HEK293 (cell line): ENCODE measurements around the gene BCL2L11.

Experiments
- BCL11A ChIP-seq: fragments of 450-650 bp; formaldehyde crosslinking; IDR thresholded peaks from 2 replicates; pipeline ENCODE4 v1.5.1; 2016; ENCODE audit warnings: low read depth, missing biosample characterization, missing genetic modification characterization
- FEZF1 ChIP-seq: fragments of 450-650 bp; formaldehyde crosslinking; IDR thresholded peaks from 2 replicates; pipeline ENCODE4 v1.5.1; 2016; ENCODE audit warnings: missing biosample characterization, missing genetic modification characterization
- GLI2 ChIP-seq: fragments of 450-650 bp; formaldehyde crosslinking; IDR thresholded peaks from 2 replicates; pipeline ENCODE4; 2017; ENCODE audit warnings: missing biosample characterization, missing genetic modification characterization, low read depth, borderline replicate concordance
- GLIS2 ChIP-seq: fragments of 450-650 bp; formaldehyde crosslinking; IDR thresholded peaks from 2 replicates; pipeline ENCODE4 v1.5.1; 2016; ENCODE audit warnings: missing biosample characterization, missing genetic modification characterization
- KLF8 ChIP-seq: fragments of 450-650 bp; formaldehyde crosslinking; IDR thresholded peaks from 2 replicates; pipeline ENCODE4 v1.5.1; 2016; ENCODE audit warnings: missing biosample characterization, missing genetic modification characterization
- PRDM1 ChIP-seq: fragments of 450-650 bp; formaldehyde crosslinking; IDR thresholded peaks from 2 replicates; pipeline ENCODE4; 2016; ENCODE audit warnings: missing biosample characterization, missing genetic modification characterization
- SCRT1 ChIP-seq: fragments of 450-650 bp; formaldehyde crosslinking; IDR thresholded peaks from 2 replicates; pipeline ENCODE4 v1.5.1; 2016; ENCODE audit warnings: missing biosample characterization, missing genetic modification characterization, borderline replicate concordance
- YY1 ChIP-seq: fragments of 450-650 bp; formaldehyde crosslinking; IDR thresholded peaks from 2 replicates; pipeline ENCODE4 v1.5.1; 2018; ENCODE audit warnings: missing biosample characterization, missing genetic modification characterization
- ZBTB17 ChIP-seq: fragments of 450-650 bp; formaldehyde crosslinking; IDR thresholded peaks from 2 replicates; pipeline ENCODE4 v1.5.1; 2016; ENCODE audit warnings: missing biosample characterization, missing genetic modification characterization
- ZFHX2 ChIP-seq: fragments of 450-650 bp; formaldehyde crosslinking; conservative IDR thresholded peaks from 2 replicates; pipeline ENCODE4 v1.5.1; 2016; ENCODE audit warnings: missing biosample characterization, missing genetic modification characterization
- ZNF112 ChIP-seq: fragments of 450-650 bp; formaldehyde crosslinking; IDR thresholded peaks from 2 replicates; pipeline ENCODE4 v1.5.0; 2017; ENCODE audit warnings: missing biosample characterization, missing genetic modification characterization
- ZNF114 ChIP-seq: fragments of 450-650 bp; formaldehyde crosslinking; IDR thresholded peaks from 2 replicates; pipeline ENCODE4 v1.5.0; 2017; ENCODE audit warnings: missing biosample characterization, missing genetic modification characterization
- ZNF2 ChIP-seq: fragments of 450-650 bp; formaldehyde crosslinking; IDR thresholded peaks from 2 replicates; pipeline ENCODE4 v1.5.1; 2016; ENCODE audit warnings: missing biosample characterization, missing genetic modification characterization
- ZNF274 ChIP-seq, 2 experiments: fragments of 200-500 bp in 1 of 2; fragments of 450-650 bp in 1 of 2; sonication (Bioruptor generic) in 1 of 2; formaldehyde crosslinking in 1 of 2; IDR thresholded peaks; 2 replicates each; pipeline versions ENCODE4 v1.5.1 to v1.6.1; 2014 to 2016; ENCODE audit warnings: borderline replicate concordance in 1 of 2, inconsistent platforms in 1 of 2, low read length in 1 of 2, missing biosample characterization in 1 of 2, missing genetic modification characterization in 1 of 2
- ZNF324 ChIP-seq: fragments of 450-650 bp; formaldehyde crosslinking; IDR thresholded peaks from 2 replicates; pipeline ENCODE4 v1.5.1; 2016; ENCODE audit warnings: missing biosample characterization, missing genetic modification characterization
- ZNF341 ChIP-seq: fragments of 450-650 bp; formaldehyde crosslinking; IDR thresholded peaks from 2 replicates; pipeline ENCODE4; 2016; ENCODE audit warnings: low read depth, missing biosample characterization, missing genetic modification characterization
- ZNF394 ChIP-seq: fragments of 450-650 bp; formaldehyde crosslinking; IDR thresholded peaks from 2 replicates; pipeline ENCODE4 v1.5.1; 2016; ENCODE audit warnings: missing biosample characterization, missing genetic modification characterization, mild to moderate bottlenecking, moderate library complexity, borderline replicate concordance
- ZNF585B ChIP-seq: fragments of 450-650 bp; formaldehyde crosslinking; IDR thresholded peaks from 2 replicates; pipeline ENCODE4 v1.5.1; 2016; ENCODE audit warnings: missing biosample characterization, missing genetic modification characterization
- ZNF623 ChIP-seq: fragments of 450-650 bp; formaldehyde crosslinking; IDR thresholded peaks from 2 replicates; pipeline ENCODE4 v1.5.1; 2016; ENCODE audit warnings: missing biosample characterization, missing genetic modification characterization
- ZNF624 ChIP-seq: fragments of 450-650 bp; formaldehyde crosslinking; IDR thresholded peaks from 2 replicates; pipeline ENCODE4 v1.5.1; 2017; ENCODE audit warnings: missing biosample characterization, missing genetic modification characterization
- ZNF660 ChIP-seq: fragments of 450-650 bp; IDR thresholded peaks from 2 replicates; pipeline ENCODE4 v1.5.1; 2018; ENCODE audit warnings: missing biosample characterization, mild to moderate bottlenecking, missing genetic modification characterization
- TF ChIP-seq, protein P1 (sequence below): fragments of 450-650 bp; formaldehyde crosslinking; IDR thresholded peaks from 2 replicates; pipeline ENCODE4 v1.5.1; 2016; ENCODE audit warnings: missing biosample characterization, missing genetic modification characterization
- TF ChIP-seq, protein P2 (sequence below): fragments of 450-650 bp; IDR thresholded peaks from 2 replicates; pipeline ENCODE4 v1.5.1; 2018; ENCODE audit warnings: missing biosample characterization, mild to moderate bottlenecking, missing genetic modification characterization
- TF ChIP-seq, protein P3 (sequence below): fragments of 450-650 bp; formaldehyde crosslinking; IDR thresholded peaks from 2 replicates; pipeline ENCODE4 v1.5.1; 2016; ENCODE audit warnings: missing biosample characterization, missing genetic modification characterization
- TF ChIP-seq, protein P4 (sequence below): fragments of 450-650 bp; formaldehyde crosslinking; IDR thresholded peaks from 2 replicates; pipeline ENCODE4 v1.5.1; 2017; ENCODE audit warnings: missing biosample characterization, missing genetic modification characterization
- TF ChIP-seq, protein P5 (sequence below): fragments of 450-650 bp; formaldehyde crosslinking; IDR thresholded peaks from 2 replicates; pipeline ENCODE4 v1.5.1; 2016; ENCODE audit warnings: missing biosample characterization, missing genetic modification characterization
- TF ChIP-seq, protein P6 (sequence below): fragments of 450-650 bp; formaldehyde crosslinking; IDR thresholded peaks from 2 replicates; pipeline ENCODE4 v1.5.1; 2016; ENCODE audit warnings: missing biosample characterization, missing genetic modification characterization
- TF ChIP-seq, protein P7 (sequence below): fragments of 450-650 bp; formaldehyde crosslinking; IDR thresholded peaks from 2 replicates; pipeline ENCODE4 v1.5.1; 2016; ENCODE audit warnings: missing biosample characterization, missing genetic modification characterization, low read depth

Gene BCL2L11

DNA sequence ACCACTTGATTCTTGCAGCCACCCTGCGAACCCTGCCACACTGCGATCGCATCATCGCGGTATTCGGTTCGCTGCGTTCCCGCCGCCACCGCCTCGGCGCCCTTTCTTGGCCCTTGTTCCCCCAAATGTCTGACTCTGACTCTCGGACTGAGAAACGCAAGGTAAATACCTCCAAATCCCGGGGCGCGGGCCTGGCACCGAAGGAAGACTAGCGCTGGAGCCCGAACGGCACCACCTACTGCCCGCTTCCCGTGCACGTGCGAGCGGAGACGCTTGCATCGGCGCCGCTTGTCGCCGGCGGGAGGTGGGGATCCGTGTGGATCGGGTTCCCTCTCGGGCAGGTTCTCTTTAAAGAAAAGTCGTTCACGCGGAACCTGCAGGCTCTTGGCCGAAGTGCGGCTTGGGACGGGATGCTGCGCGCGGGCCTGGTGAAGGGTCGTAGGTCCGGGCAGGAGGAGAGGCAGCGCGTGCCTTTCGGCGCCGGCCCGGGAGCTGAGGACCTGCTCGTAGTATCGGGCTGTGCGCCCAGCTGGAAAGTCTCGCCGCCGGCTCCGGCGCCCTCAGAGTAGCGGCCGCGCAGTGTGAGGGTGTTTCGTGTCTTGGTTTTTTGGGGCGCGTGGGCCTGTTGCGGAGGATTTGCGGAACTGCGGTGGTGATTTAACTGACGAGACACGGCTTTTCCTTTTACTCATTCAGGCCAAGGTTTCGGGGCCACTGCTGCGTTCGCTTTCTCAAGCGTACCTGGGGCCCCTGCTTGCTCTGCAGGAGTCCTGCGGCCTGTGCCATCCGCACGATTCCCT is 514 bp downstream of the BCL2L11 start (continued):
- TF ChIP-seq, protein P1, sequence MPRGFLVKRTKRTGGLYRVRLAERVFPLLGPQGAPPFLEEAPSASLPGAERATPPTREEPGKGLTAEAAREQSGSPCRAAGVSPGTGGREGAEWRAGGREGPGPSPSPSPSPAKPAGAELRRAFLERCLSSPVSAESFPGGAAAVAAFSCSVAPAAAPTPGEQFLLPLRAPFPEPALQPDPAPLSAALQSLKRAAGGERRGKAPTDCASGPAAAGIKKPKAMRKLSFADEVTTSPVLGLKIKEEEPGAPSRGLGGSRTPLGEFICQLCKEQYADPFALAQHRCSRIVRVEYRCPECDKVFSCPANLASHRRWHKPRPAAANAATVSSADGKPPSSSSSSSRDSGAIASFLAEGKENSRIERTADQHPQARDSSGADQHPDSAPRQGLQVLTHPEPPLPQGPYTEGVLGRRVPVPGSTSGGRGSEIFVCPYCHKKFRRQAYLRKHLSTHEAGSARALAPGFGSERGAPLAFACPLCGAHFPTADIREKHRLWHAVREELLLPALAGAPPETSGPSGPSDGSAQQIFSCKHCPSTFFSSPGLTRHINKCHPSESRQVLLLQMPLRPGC (tag by site-specific recombination): no peak
- TF ChIP-seq, protein P2, sequence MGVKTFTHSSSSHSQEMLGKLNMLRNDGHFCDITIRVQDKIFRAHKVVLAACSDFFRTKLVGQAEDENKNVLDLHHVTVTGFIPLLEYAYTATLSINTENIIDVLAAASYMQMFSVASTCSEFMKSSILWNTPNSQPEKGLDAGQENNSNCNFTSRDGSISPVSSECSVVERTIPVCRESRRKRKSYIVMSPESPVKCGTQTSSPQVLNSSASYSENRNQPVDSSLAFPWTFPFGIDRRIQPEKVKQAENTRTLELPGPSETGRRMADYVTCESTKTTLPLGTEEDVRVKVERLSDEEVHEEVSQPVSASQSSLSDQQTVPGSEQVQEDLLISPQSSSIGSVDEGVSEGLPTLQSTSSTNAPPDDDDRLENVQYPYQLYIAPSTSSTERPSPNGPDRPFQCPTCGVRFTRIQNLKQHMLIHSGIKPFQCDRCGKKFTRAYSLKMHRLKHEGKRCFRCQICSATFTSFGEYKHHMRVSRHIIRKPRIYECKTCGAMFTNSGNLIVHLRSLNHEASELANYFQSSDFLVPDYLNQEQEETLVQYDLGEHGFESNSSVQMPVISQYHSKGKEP (tag by site-specific recombination): no peak
- TF ChIP-seq, protein P3, sequence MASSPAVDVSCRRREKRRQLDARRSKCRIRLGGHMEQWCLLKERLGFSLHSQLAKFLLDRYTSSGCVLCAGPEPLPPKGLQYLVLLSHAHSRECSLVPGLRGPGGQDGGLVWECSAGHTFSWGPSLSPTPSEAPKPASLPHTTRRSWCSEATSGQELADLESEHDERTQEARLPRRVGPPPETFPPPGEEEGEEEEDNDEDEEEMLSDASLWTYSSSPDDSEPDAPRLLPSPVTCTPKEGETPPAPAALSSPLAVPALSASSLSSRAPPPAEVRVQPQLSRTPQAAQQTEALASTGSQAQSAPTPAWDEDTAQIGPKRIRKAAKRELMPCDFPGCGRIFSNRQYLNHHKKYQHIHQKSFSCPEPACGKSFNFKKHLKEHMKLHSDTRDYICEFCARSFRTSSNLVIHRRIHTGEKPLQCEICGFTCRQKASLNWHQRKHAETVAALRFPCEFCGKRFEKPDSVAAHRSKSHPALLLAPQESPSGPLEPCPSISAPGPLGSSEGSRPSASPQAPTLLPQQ (tag by site-specific recombination): no peak
- TF ChIP-seq GLIS2 (tag by site-specific recombination) (no peak; the same call in 1 of the 2 replicates), ZBTB17 (tag by site-specific recombination) (peak; percentile 25; the same call in 1 of the 2 replicates), ZNF394 (tag by site-specific recombination) (no peak), ZFHX2 (tag by site-specific recombination) (no peak), ZNF2 (0 out of 2 replicates have a peak, but pooled peaks have one; percentile 26), FEZF1 (tag by site-specific recombination) (no peak), BCL11A (no peak), ZNF660 (tag by site-specific recombination) (no peak), ZNF623 (tag by site-specific recombination) (no peak), ZNF341 (peak; percentile 60; the same call in 1 of the 2 replicates), ZNF585B (no peak), ZNF112 (no peak), ZNF274 (IDR thresholded peaks at IDR 0.05; ENCODE audit: low read length) (no peak), ZNF274 (tag by site-specific recombination; IDR thresholded peaks at IDR 0.05; ENCODE audit: borderline replicate concordance) (no peak), ZNF324 (tag by site-specific recombination) (no peak), SCRT1 (tag by site-specific recombination) (no peak), ZNF114 (tag by site-specific recombination) (no peak), PRDM1 (tag by site-specific recombination) (no peak), YY1 (tag by site-specific recombination) (no peak), KLF8 (tag by site-specific recombination) (no peak), GLI2 (no peak), ZNF624 (tag by site-specific recombination) (no peak)
- TF ChIP-seq, protein P4, sequence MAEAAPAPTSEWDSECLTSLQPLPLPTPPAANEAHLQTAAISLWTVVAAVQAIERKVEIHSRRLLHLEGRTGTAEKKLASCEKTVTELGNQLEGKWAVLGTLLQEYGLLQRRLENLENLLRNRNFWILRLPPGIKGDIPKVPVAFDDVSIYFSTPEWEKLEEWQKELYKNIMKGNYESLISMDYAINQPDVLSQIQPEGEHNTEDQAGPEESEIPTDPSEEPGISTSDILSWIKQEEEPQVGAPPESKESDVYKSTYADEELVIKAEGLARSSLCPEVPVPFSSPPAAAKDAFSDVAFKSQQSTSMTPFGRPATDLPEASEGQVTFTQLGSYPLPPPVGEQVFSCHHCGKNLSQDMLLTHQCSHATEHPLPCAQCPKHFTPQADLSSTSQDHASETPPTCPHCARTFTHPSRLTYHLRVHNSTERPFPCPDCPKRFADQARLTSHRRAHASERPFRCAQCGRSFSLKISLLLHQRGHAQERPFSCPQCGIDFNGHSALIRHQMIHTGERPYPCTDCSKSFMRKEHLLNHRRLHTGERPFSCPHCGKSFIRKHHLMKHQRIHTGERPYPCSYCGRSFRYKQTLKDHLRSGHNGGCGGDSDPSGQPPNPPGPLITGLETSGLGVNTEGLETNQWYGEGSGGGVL (tag by site-specific recombination): no peak
- TF ChIP-seq, protein P5, sequence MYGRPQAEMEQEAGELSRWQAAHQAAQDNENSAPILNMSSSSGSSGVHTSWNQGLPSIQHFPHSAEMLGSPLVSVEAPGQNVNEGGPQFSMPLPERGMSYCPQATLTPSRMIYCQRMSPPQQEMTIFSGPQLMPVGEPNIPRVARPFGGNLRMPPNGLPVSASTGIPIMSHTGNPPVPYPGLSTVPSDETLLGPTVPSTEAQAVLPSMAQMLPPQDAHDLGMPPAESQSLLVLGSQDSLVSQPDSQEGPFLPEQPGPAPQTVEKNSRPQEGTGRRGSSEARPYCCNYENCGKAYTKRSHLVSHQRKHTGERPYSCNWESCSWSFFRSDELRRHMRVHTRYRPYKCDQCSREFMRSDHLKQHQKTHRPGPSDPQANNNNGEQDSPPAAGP (tag by site-specific recombination): no peak
- TF ChIP-seq, protein P6, sequence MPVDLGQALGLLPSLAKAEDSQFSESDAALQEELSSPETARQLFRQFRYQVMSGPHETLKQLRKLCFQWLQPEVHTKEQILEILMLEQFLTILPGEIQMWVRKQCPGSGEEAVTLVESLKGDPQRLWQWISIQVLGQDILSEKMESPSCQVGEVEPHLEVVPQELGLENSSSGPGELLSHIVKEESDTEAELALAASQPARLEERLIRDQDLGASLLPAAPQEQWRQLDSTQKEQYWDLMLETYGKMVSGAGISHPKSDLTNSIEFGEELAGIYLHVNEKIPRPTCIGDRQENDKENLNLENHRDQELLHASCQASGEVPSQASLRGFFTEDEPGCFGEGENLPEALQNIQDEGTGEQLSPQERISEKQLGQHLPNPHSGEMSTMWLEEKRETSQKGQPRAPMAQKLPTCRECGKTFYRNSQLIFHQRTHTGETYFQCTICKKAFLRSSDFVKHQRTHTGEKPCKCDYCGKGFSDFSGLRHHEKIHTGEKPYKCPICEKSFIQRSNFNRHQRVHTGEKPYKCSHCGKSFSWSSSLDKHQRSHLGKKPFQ: no peak
- TF ChIP-seq, protein P7, sequence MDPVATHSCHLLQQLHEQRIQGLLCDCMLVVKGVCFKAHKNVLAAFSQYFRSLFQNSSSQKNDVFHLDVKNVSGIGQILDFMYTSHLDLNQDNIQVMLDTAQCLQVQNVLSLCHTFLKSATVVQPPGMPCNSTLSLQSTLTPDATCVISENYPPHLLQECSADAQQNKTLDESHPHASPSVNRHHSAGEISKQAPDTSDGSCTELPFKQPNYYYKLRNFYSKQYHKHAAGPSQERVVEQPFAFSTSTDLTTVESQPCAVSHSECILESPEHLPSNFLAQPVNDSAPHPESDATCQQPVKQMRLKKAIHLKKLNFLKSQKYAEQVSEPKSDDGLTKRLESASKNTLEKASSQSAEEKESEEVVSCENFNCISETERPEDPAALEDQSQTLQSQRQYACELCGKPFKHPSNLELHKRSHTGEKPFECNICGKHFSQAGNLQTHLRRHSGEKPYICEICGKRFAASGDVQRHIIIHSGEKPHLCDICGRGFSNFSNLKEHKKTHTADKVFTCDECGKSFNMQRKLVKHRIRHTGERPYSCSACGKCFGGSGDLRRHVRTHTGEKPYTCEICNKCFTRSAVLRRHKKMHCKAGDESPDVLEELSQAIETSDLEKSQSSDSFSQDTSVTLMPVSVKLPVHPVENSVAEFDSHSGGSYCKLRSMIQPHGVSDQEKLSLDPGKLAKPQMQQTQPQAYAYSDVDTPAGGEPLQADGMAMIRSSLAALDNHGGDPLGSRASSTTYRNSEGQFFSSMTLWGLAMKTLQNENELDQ (tag by site-specific recombination): no peak
